ENCODE data around the gene FOXC1.

Gene FOXC1

DNA sequence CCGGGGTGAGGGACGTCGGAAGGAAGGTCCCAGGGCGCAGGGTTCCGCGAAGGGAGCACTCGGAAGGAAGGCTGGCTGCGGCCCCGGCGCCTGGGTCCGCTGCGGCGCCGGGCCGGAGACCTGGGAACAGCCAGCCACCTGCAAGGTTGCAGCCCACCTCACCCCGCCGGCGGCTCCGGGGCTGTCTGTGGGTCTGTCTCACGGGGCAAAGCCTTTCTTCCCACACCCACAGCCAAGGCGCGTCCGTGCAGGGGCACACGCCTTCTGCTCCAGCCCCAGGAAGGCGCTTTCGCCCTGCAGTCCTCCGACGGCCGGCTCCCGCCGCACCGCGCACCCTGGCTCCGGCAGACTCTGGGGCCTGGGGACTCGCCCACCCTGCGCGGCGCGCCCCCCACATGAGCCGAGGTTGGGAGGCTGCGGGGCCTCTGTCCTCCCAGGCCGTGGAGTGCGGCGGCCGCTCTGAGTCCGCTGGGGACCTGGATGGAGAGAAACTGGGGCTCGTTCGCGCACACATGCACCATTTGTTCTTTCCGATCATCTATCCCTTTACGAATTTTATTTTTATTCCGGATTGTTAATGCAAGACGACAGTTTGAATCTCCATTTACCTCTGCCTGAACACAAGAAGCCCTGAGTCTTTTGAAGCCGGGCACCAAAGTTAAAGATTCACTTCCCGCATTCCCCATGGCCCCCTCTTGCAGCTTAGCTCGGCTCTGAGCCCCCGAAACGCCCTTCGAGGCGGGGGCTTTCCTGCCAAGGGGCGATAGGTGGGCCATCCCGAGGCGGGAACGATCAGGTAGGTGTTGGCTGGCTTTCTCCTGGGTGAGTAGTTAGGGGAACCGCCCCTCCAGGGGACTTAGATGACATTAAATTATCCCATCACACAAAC, 4.5 kb upstream of the FOXC1 start:
- ATAC-seq (replicated peaks; ENCODE audit: extremely low read depth, poor library complexity, severe bottlenecking), result no peak
- peak overlapping the region; percentile 43 for H3K4me3 Mint-ChIP-seq

GRCh38 chr6:1605893-1606779, 3.6 kb upstream of the FOXC1 start:
- Mint-ChIP-seq H3K27me3 (peaks cover 79% of the 10 kb centered on the region), H3K4me3 (peak overlapping the region; percentile 31), H3K9me3 (no peaks in the 10 kb centered on the region), H3K4me1 (peaks cover 36% of the 10 kb centered on the region), H3K36me3 (ENCODE audit: insufficient read depth) (peaks cover 16% of the 10 kb centered on the region), H3K27ac (ENCODE audit: low read depth) (no peak overlapping the region)
- DNase-seq (ENCODE audit: low spot score in 2 of 2) (no peak), ATAC-seq (replicated peaks; ENCODE audit: extremely low read depth, poor library complexity, severe bottlenecking) (no peak)

More for the DNA sequence above, 4.5 kb upstream of the FOXC1 start:
- Mint-ChIP-seq H3K27me3 (peaks cover 81% of the 10 kb centered on the region), H3K36me3 (ENCODE audit: insufficient read depth) (peaks cover 13% of the 10 kb centered on the region), H3K9me3 (no peaks in the 10 kb centered on the region), H3K27ac (ENCODE audit: low read depth) (no peak overlapping the region), H3K4me1 (peaks cover 32% of the 10 kb centered on the region)
- DNase-seq (ENCODE audit: low spot score in 2 of 2), result no peak

DNA sequence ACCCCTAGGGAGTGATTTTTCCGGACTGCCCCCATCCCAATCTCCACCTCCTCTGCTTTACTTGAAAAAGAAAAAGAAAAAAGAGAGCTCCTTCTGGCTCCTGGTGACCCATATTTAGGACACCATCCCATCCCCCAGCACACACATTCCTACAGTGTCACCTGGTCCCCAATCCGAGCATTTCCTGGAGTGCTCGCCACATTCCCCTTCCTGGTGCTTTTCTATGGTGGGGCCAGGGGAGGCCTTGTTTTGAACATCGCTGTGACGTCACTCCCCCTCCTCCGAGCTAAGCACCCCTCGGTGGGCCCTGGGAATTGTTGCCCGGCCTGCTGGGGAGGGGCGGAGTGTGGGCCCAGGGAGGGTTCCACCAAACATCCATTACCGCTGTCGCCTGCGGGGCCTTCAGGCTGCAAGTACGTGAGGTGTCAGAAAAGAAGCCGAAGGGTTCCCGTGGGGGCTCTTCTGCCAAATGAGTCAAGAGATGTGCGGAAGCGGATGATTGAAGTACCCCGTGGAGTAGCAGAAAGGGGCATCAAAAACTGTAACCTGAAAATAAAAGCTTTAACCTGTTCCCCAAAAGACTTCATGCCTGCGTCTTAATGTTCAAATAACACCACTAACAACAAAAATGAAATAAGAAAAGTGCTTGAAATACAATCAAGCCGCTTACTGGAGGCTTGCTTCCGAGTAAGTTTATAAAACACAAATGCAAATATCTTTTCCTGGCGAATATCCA, 2.8 kb upstream of the FOXC1 start:
- no peaks in the 10 kb centered on the region for H3K9me3 Mint-ChIP-seq
- peaks cover 16% of the 10 kb centered on the region for H3K36me3 Mint-ChIP-seq (ENCODE audit: insufficient read depth)
- DNase-seq (ENCODE audit: low spot score in 2 of 2), result no peak
- H3K27me3 Mint-ChIP-seq, result peaks cover 75% of the 10 kb centered on the region
- H3K4me3 Mint-ChIP-seq, result peak overlapping the region; percentile 33
- H3K4me1 Mint-ChIP-seq, result peaks cover 38% of the 10 kb centered on the region
- no peak overlapping the region for H3K27ac Mint-ChIP-seq (ENCODE audit: low read depth)
- ATAC-seq (replicated peaks; ENCODE audit: extremely low read depth, poor library complexity, severe bottlenecking), result no peak

- no peak for DNase-seq (ENCODE audit: low spot score in 2 of 2)
- Mint-ChIP-seq H3K27me3 (peaks cover 75% of the 10 kb centered on the region), H3K9me3 (no peaks in the 10 kb centered on the region), H3K27ac (ENCODE audit: low read depth) (no peak overlapping the region), H3K4me1 (peaks cover 44% of the 10 kb centered on the region), H3K36me3 (ENCODE audit: insufficient read depth) (peaks cover 16% of the 10 kb centered on the region), H3K4me3 (peak overlapping the region; percentile 62)
- ATAC-seq (replicated peaks; ENCODE audit: extremely low read depth, poor library complexity, severe bottlenecking), result no peak
Observed at GRCh38 chr6:1607516-1608221, 2.0 kb upstream of the FOXC1 start.

- no peak overlapping the region for H3K27ac Mint-ChIP-seq (ENCODE audit: low read depth)
- DNase-seq (ENCODE audit: low spot score in 2 of 2) (no peak), ATAC-seq (replicated peaks; ENCODE audit: extremely low read depth, poor library complexity, severe bottlenecking) (no peak)
- H3K36me3 Mint-ChIP-seq (ENCODE audit: insufficient read depth), result peaks cover 16% of the 10 kb centered on the region
- peaks cover 75% of the 10 kb centered on the region for H3K27me3 Mint-ChIP-seq
- H3K4me1 Mint-ChIP-seq, result peaks cover 44% of the 10 kb centered on the region
- H3K4me3 Mint-ChIP-seq, result peak overlapping the region; percentile 62
- H3K9me3 Mint-ChIP-seq, result no peaks in the 10 kb centered on the region
Observed at GRCh38 chr6:1608222-1609040, 1.3 kb upstream of the FOXC1 start.

GRCh38 chr6:1609041-1609647, 571 bp upstream of the FOXC1 start:
- no peak for DNase-seq (ENCODE audit: low spot score in 2 of 2)
- peaks cover 16% of the 10 kb centered on the region for H3K36me3 Mint-ChIP-seq (ENCODE audit: insufficient read depth)
- H3K27me3 Mint-ChIP-seq, result peaks cover 72% of the 10 kb centered on the region
- H3K9me3 Mint-ChIP-seq, result no peaks in the 10 kb centered on the region
- H3K4me1 Mint-ChIP-seq, result peaks cover 44% of the 10 kb centered on the region
- no peak for ATAC-seq (replicated peaks; ENCODE audit: extremely low read depth, poor library complexity, severe bottlenecking)
- H3K27ac Mint-ChIP-seq (ENCODE audit: low read depth), result no peak overlapping the region
- H3K4me3 Mint-ChIP-seq, result peak overlapping the region; percentile 62

GRCh38 chr6:1610497-1611321, 994 bp downstream of the FOXC1 start:
- Mint-ChIP-seq H3K27me3 (peaks cover 65% of the 10 kb centered on the region), H3K9me3 (no peaks in the 10 kb centered on the region), H3K36me3 (ENCODE audit: insufficient read depth) (peaks cover 17% of the 10 kb centered on the region), H3K4me3 (peak overlapping the region; percentile 79), H3K4me1 (peaks cover 39% of the 10 kb centered on the region), H3K27ac (ENCODE audit: low read depth) (no peak overlapping the region)
- DNase-seq (ENCODE audit: low spot score in 2 of 2), result no peak
- no peak for ATAC-seq (replicated peaks; ENCODE audit: extremely low read depth, poor library complexity, severe bottlenecking)

DNA sequence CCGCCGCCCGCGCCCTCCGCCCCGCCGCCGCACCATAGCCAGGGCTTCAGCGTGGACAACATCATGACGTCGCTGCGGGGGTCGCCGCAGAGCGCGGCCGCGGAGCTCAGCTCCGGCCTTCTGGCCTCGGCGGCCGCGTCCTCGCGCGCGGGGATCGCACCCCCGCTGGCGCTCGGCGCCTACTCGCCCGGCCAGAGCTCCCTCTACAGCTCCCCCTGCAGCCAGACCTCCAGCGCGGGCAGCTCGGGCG, 1.5 kb downstream of the FOXC1 start:
- H3K4me1 Mint-ChIP-seq, result peaks cover 34% of the 10 kb centered on the region
- no peaks in the 10 kb centered on the region for H3K9me3 Mint-ChIP-seq
- no peak for ATAC-seq (replicated peaks; ENCODE audit: extremely low read depth, poor library complexity, severe bottlenecking)
- no peak for DNase-seq (ENCODE audit: low spot score in 2 of 2)
- H3K27me3 Mint-ChIP-seq, result peaks cover 60% of the 10 kb centered on the region
- peaks cover 13% of the 10 kb centered on the region for H3K36me3 Mint-ChIP-seq (ENCODE audit: insufficient read depth)
- H3K27ac Mint-ChIP-seq (ENCODE audit: low read depth), result no peak overlapping the region
- H3K4me3 Mint-ChIP-seq, result no peak overlapping the region

DNA sequence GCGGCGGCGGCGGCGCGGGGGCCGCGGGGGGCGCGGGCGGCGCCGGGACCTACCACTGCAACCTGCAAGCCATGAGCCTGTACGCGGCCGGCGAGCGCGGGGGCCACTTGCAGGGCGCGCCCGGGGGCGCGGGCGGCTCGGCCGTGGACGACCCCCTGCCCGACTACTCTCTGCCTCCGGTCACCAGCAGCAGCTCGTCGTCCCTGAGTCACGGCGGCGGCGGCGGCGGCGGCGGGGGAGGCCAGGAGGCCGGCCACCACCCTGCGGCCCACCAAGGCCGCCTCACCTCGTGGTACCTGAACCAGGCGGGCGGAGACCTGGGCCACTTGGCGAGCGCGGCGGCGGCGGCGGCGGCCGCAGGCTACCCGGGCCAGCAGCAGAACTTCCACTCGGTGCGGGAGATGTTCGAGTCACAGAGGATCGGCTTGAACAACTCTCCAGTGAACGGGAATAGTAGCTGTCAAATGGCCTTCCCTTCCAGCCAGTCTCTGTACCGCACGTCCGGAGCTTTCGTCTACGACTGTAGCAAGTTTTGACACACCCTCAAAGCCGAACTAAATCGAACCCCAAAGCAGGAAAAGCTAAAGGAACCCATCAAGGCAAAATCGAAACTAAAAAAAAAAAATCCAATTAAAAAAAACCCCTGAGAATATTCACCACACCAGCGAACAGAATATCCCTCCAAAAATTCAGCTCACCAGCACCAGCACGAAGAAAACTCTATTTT, 2.0 kb downstream of the FOXC1 start:
- H3K4me1 Mint-ChIP-seq, result peaks cover 33% of the 10 kb centered on the region
- peaks cover 59% of the 10 kb centered on the region for H3K27me3 Mint-ChIP-seq
- no peaks in the 10 kb centered on the region for H3K9me3 Mint-ChIP-seq
- H3K36me3 Mint-ChIP-seq (ENCODE audit: insufficient read depth), result peaks cover 13% of the 10 kb centered on the region
- H3K27ac Mint-ChIP-seq (ENCODE audit: low read depth), result no peak overlapping the region
- DNase-seq (ENCODE audit: low spot score in 2 of 2) (no peak), ATAC-seq (replicated peaks; ENCODE audit: extremely low read depth, poor library complexity, severe bottlenecking) (no peak)
- peak overlapping the region; percentile 77 for H3K4me3 Mint-ChIP-seq

GRCh38 chr6:1612299-1612973, 2.7 kb downstream of the FOXC1 start:
- Mint-ChIP-seq H3K27ac (ENCODE audit: low read depth) (no peak overlapping the region), H3K36me3 (ENCODE audit: insufficient read depth) (peaks cover 8% of the 10 kb centered on the region), H3K4me1 (peaks cover 26% of the 10 kb centered on the region), H3K27me3 (peaks cover 59% of the 10 kb centered on the region), H3K4me3 (peak overlapping the region; percentile 77), H3K9me3 (no peaks in the 10 kb centered on the region)
- DNase-seq (ENCODE audit: low spot score in 2 of 2) (no peak), ATAC-seq (replicated peaks; ENCODE audit: extremely low read depth, poor library complexity, severe bottlenecking) (no peak)

All from central memory CD8-positive, alpha-beta T cell (primary cell).